ENCODE results near the gene CLIP4. TPM values are rescaled to one million over a fixed set of nuclear protein-coding genes. Genes with fewer than 3 reads are reported as not detected.

CLIP4 gene
- total and polyA plus RNA-seq, 4 donors = 15.1 to 30.1 (median 23.1) TPM

DNA sequence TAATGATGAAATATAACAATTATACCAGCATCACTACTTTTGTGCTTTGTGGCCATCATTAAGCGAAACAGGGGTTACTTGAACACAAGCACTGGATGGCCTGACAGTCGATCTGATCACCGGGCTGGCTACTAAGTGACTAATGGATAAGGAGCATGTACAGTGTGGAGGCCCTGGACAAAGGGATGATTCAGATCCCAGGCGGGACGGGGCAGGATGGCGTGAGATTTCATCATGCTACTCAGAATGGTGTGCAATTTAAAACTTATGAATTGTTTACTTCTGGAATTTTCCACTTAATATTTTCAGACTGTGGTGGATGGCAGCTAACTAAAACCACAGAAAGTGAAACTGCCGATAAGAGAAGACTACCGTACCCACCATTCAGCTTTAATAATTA lies 7.0 kb upstream of the CLIP4 start:
- DNase-seq (no peak), ATAC-seq (ENCODE audit: insufficient read depth, low FRiP score) (peak; percentile 38)

DNA sequence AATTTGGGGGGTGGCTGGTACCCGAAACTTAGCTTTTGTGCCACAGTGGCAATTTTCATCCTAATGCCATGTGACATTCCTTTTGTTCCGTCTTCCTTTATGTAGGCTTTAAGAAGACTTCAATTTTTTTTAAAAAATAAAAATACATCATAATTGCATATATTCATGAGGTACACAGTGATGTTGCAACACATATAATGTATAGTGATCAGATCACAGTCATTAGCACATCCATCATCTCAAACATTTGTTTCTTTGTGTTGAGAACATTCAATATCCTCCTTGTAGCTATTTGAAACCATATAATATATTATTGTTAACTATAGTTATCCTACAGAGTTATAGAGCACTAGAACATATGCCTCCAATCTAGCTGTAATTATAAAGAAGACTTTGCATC lies 6.0 kb upstream of the CLIP4 start:
- ATAC-seq (ENCODE audit: insufficient read depth, low FRiP score) (no peak), DNase-seq (no peak)
- H3K9ac ChIP-seq (ENCODE audit: insufficient read depth in 1 of 2, low read length in 2 of 2) = no peak overlapping the region
- no peaks in the 10 kb centered on the region for H3K36me3 ChIP-seq (ENCODE audit: control insufficient read depth in 4 of 4, insufficient read depth in 4 of 4, low read length in 4 of 4)
- H3K4me1 ChIP-seq (ENCODE audit: control insufficient read depth in 5 of 5, insufficient read depth in 5 of 5, low read length in 5 of 5) = peaks cover 0 to 2% (median 0%) of the 10 kb centered on the region in 5 donors
- TF ChIP-seq, protein P1, sequence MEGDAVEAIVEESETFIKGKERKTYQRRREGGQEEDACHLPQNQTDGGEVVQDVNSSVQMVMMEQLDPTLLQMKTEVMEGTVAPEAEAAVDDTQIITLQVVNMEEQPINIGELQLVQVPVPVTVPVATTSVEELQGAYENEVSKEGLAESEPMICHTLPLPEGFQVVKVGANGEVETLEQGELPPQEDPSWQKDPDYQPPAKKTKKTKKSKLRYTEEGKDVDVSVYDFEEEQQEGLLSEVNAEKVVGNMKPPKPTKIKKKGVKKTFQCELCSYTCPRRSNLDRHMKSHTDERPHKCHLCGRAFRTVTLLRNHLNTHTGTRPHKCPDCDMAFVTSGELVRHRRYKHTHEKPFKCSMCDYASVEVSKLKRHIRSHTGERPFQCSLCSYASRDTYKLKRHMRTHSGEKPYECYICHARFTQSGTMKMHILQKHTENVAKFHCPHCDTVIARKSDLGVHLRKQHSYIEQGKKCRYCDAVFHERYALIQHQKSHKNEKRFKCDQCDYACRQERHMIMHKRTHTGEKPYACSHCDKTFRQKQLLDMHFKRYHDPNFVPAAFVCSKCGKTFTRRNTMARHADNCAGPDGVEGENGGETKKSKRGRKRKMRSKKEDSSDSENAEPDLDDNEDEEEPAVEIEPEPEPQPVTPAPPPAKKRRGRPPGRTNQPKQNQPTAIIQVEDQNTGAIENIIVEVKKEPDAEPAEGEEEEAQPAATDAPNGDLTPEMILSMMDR (IDR thresholded peaks at IDR 0.05; ENCODE audit: control extremely low read depth, extremely low read depth) = no peak
- no peak overlapping the region for H3K27ac ChIP-seq (ENCODE audit: low read depth in 1 of 2, low read length in 1 of 2)
- peaks cover 0 to 4% (median 0%) of the 10 kb centered on the region in 3 donors for H3K27me3 ChIP-seq (ENCODE audit: control insufficient read depth in 3 of 3, insufficient read depth in 3 of 3, low read length in 2 of 3)
- H3K9me3 ChIP-seq (ENCODE audit: control insufficient read depth in 4 of 4, insufficient read depth in 3 of 4, low read length in 3 of 4) = no peaks in the 10 kb centered on the region
- no peak overlapping the region for H3K4me3 ChIP-seq
- WGBS, 2 donors = 95 to 98% methylated on average over 2 of the region's 2 CpGs

More for the DNA sequence above, 7.0 kb upstream of the CLIP4 start:
- no peaks in the 10 kb centered on the region for H3K36me3 ChIP-seq (ENCODE audit: control insufficient read depth in 4 of 4, insufficient read depth in 4 of 4, low read length in 4 of 4)
- no peak overlapping the region for H3K27ac ChIP-seq (ENCODE audit: low read depth in 1 of 2, low read length in 1 of 2)
- no peak overlapping the region for H3K9ac ChIP-seq (ENCODE audit: insufficient read depth in 1 of 2, low read length in 2 of 2)
- H3K4me1 ChIP-seq (ENCODE audit: control insufficient read depth in 5 of 5, insufficient read depth in 5 of 5, low read length in 5 of 5) = peaks cover 0 to 2% (median 0%) of the 10 kb centered on the region in 5 donors
- H3K4me3 ChIP-seq = no peak overlapping the region
- 79 to 83% methylated on average over 8 of the region's 8 CpGs for WGBS, 2 donors
- no peaks in the 10 kb centered on the region for H3K9me3 ChIP-seq (ENCODE audit: control insufficient read depth in 4 of 4, insufficient read depth in 3 of 4, low read length in 3 of 4)
- no peaks in the 10 kb centered on the region for H3K27me3 ChIP-seq (ENCODE audit: control insufficient read depth in 3 of 3, insufficient read depth in 3 of 3, low read length in 2 of 3)
- TF ChIP-seq, protein P1 (IDR thresholded peaks at IDR 0.05; ENCODE audit: control extremely low read depth, extremely low read depth) = no peak

DNA sequence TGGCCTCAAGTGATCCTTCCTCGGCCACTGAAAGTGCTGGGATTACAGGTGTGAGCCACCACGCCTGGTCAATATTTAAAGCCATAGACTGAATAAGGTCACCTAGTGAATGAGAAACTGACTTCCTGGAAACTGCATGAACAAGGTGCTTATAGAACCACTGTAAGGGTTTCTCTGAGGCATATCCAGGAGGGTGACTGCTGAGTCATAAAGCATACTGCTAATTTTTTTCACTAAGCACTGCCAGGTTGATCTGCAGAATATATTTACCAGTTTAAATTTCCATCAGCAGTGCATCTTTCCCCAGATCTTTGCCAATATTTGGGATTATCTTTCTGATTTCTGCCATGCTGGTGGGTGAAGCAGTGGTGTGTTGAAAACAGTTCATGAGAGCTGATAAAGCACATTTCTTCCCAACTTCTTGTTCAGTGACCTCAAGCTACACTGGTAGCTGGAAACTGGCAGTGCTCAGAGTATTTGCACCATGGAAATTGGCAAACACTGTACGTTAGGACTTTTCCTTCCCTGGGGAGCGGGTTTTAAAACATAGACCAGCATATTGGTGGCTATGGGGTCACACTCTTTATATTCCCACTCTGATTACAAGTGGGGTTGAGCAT lies 4.2 kb upstream of the CLIP4 start:
- Histone ChIP-seq H3K4me3 (no peak overlapping the region), H3K9me3 (ENCODE audit: control insufficient read depth in 4 of 4, insufficient read depth in 3 of 4, low read length in 3 of 4) (no peaks in the 10 kb centered on the region), H3K36me3 (ENCODE audit: control insufficient read depth in 4 of 4, insufficient read depth in 4 of 4, low read length in 4 of 4) (no peaks in the 10 kb centered on the region), H3K27ac (ENCODE audit: low read depth in 1 of 2, low read length in 1 of 2) (peak overlapping the region in 1 of 2 donors; percentile 26), H3K4me1 (ENCODE audit: control insufficient read depth in 5 of 5, insufficient read depth in 5 of 5, low read length in 5 of 5) (peaks cover 0 to 9% (median 0%) of the 10 kb centered on the region in 5 donors), H3K27me3 (ENCODE audit: control insufficient read depth in 3 of 3, insufficient read depth in 3 of 3, low read length in 2 of 3) (peaks cover 0 to 4% (median 0%) of the 10 kb centered on the region in 3 donors), H3K9ac (ENCODE audit: insufficient read depth in 1 of 2, low read length in 2 of 2) (no peak overlapping the region)
- TF ChIP-seq, protein P1 (IDR thresholded peaks at IDR 0.05; ENCODE audit: control extremely low read depth, extremely low read depth) = no peak
- 73 to 90% methylated on average over 4 of the region's 4 CpGs for WGBS, 2 donors
- no peak for DNase-seq
- ATAC-seq (ENCODE audit: insufficient read depth, low FRiP score) = no peak

DNA sequence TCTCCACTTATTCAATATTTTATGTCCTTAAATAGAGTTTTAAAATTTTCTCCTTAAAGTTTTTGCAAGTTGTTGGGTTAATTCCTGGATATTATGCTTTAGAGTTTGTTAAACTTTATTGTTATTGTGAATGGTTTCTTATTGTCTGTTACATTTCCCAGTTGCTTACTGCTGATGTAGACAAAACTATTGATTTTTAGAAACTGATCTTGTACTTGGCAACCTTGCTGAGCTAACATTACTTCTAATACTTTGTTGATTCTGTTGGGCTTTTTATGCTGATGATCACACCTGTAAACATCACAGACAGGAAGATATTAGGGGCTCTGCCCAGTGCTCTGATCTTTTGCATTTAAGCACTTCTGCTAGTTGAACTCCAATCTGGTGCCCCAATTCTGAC lies 2.8 kb upstream of the CLIP4 start:
- Histone ChIP-seq H3K9ac (ENCODE audit: insufficient read depth in 1 of 2, low read length in 2 of 2) (no peak overlapping the region), H3K9me3 (ENCODE audit: control insufficient read depth in 4 of 4, insufficient read depth in 3 of 4, low read length in 3 of 4) (no peaks in the 10 kb centered on the region), H3K4me1 (ENCODE audit: control insufficient read depth in 5 of 5, insufficient read depth in 5 of 5, low read length in 5 of 5) (peaks cover 0 to 13% (median 0%) of the 10 kb centered on the region in 5 donors), H3K27ac (ENCODE audit: low read depth in 1 of 2, low read length in 1 of 2) (no peak overlapping the region), H3K4me3 (no peak overlapping the region), H3K36me3 (ENCODE audit: control insufficient read depth in 4 of 4, insufficient read depth in 4 of 4, low read length in 4 of 4) (no peaks in the 10 kb centered on the region), H3K27me3 (ENCODE audit: control insufficient read depth in 3 of 3, insufficient read depth in 3 of 3, low read length in 2 of 3) (peaks cover 0 to 9% (median 0%) of the 10 kb centered on the region in 3 donors)
- DNase-seq = no peak
- TF ChIP-seq, protein P1 (IDR thresholded peaks at IDR 0.05; ENCODE audit: control extremely low read depth, extremely low read depth) = no peak
- no peak for ATAC-seq (ENCODE audit: insufficient read depth, low FRiP score)
